ENCODE measurements around the gene INPP5D.

INPP5D gene

GRCh38 chr2:233233618-233234230 is 173.6 kb downstream of the INPP5D start:
- no peak for DNase-seq (ENCODE audit: low read depth in 2 of 3, low spot score in 2 of 3)

GRCh38 chr2:233234264-233234663 is 174.1 kb downstream of the INPP5D start:
- no peak for DNase-seq (ENCODE audit: low read depth in 2 of 3, low spot score in 2 of 3)

GRCh38 chr2:233234996-233235395 is 174.9 kb downstream of the INPP5D start:
- no peak for DNase-seq (ENCODE audit: low read depth in 2 of 3, low spot score in 2 of 3)

- DNase-seq (ENCODE audit: low read depth in 2 of 3, low spot score in 2 of 3): no peak
These were observed 175.8 kb downstream of the INPP5D start for GRCh38 chr2:233235977-233236376.

GRCh38 chr2:233236820-233237589 is 176.9 kb downstream of the INPP5D start:
- no peak for DNase-seq (ENCODE audit: low read depth in 2 of 3, low spot score in 2 of 3)

GRCh38 chr2:233240897-233241296 is 180.8 kb downstream of the INPP5D start:
- DNase-seq (ENCODE audit: low read depth in 2 of 3, low spot score in 2 of 3): no peak

GRCh38 chr2:233241803-233242202 is 181.7 kb downstream of the INPP5D start:
- no peak for DNase-seq (ENCODE audit: low read depth in 2 of 3, low spot score in 2 of 3)

- no peak for DNase-seq (ENCODE audit: low read depth in 2 of 3, low spot score in 2 of 3)
These were observed 182.2 kb downstream of the INPP5D start for GRCh38 chr2:233242231-233242927.

GRCh38 chr2:233243348-233243747 is 183.2 kb downstream of the INPP5D start:
- DNase-seq (ENCODE audit: low read depth in 2 of 3, low spot score in 2 of 3): no peak

DNA sequence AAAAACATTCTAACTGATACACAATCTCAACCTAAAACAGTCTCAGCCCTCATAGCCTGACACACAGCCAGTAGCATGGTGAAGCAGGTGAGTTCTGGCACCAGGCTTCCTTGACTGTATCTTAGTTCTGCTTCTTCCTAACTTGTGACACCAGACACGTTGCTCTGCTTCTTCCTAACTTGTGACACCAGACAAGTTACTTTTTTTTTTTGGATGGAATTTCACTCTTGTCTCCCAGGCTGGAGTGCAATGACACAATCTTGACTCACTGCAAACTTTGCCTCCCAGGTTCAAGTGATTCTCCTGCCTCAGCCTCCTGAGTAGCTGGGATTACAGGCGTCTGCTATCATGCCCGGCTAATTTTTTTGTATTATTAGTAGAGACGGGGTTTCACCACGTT is 184.7 kb downstream of the INPP5D start:
- DNase-seq (ENCODE audit: low read depth in 2 of 3, low spot score in 2 of 3): no peak

GRCh38 chr2:233245406-233245805 is 185.3 kb downstream of the INPP5D start:
- no peak for DNase-seq (ENCODE audit: low read depth in 2 of 3, low spot score in 2 of 3)

DNA sequence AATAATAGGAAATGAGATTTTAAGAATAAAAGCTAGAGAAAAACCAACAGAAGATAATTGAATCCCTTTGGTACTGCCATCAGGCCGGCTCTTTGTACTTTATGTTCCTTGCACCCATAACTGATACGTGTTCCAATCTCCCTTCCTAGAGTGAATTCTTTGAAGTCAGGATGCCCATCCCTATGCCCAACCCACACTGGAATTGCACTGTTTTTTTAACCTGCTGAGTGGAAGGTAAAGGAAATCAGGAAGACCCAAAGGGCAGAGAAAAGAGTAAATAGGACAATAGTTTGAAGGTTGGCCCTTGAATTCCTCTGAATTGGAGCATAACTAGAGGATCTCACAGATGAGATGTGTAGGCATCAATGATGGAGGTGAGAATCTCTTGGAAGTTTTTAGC is 187.0 kb downstream of the INPP5D start:
- no peak for DNase-seq (ENCODE audit: low read depth in 2 of 3, low spot score in 2 of 3)

GRCh38 chr2:233247744-233248143 is 187.6 kb downstream of the INPP5D start:
- DNase-seq (ENCODE audit: low read depth in 2 of 3, low spot score in 2 of 3): peak in 1 of 3 experiments; percentile 23

DNA sequence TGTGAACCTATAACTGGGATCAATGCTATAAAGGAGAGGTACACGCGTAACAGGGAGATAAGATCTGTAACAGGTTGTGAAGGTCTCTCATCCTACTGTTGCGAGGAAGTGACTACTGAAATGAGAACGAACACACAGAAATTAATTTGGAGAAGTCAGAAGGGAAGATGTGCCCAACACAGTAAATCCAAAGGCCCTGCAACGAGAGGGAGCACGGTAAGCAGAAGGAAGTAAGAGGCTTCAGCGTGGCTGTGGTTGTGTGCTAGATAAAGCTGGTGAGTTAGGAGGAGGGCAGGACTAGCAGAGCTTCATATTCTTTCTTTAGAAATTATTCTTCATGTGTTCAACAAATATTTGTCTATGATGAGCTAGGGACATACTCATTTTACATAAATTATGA is 188.9 kb downstream of the INPP5D start:
- DNase-seq (ENCODE audit: low read depth in 2 of 3, low spot score in 2 of 3): no peak

DNA sequence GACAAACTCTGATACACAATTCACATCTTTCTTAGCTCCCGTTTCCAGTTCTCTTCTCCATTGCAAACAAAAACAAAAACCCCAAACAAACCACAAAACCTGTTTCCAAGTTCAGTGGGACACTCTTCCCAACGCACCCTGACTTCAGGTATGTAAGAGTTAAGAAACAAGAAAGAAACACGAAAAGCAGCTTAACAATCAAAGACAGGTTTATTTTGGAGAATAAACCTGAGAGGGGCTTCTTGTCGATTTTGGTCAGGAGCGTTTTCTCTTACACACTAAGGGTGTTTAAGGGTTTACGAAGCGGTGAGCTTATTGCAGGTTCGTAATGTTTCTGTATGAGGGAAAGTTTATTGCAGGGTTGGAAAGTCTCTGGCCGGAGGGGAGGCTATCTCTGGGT is 190.4 kb downstream of the INPP5D start:
- no peak for DNase-seq (ENCODE audit: low read depth in 2 of 3, low spot score in 2 of 3)

DNA sequence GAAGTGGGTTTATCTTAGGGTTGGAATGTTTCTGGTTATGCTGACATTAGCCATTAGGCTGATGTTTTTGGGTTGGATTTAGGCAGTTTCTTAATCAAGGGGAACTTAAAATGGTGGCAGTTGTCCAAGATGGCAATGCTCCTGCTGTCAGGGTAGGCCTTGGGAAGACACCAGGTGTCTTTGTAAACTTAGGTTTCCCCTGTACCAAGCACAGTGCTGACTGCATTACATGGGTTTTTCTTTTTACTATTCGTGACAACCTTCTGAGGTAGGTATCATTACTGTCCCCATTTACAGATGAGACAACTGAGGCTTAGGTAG is 190.8 kb downstream of the INPP5D start:
- DNase-seq (ENCODE audit: low read depth in 2 of 3, low spot score in 2 of 3): no peak

GRCh38 chr2:233251306-233252116 is 191.4 kb downstream of the INPP5D start, which contains the start of gene ATG16L1:
Gene ATG16L1 (plus strand): TSS chr2:233251673. CDS start chr2:233251828, 155 bp downstream.
- DNase-seq (ENCODE audit: low read depth in 2 of 3, low spot score in 2 of 3): peak; percentile 70 to 89 (median 78)

- no peak for DNase-seq (ENCODE audit: low read depth in 2 of 3, low spot score in 2 of 3)
These were observed 192.1 kb downstream of the INPP5D start for GRCh38 chr2:233252227-233252626.

- no peak for DNase-seq (ENCODE audit: low read depth in 2 of 3, low spot score in 2 of 3)
These were observed 195.0 kb downstream of the INPP5D start for GRCh38 chr2:233255151-233255550.

- DNase-seq (ENCODE audit: low read depth in 2 of 3, low spot score in 2 of 3): no peak
These were observed 195.9 kb downstream of the INPP5D start for GRCh38 chr2:233256048-233256447.
